ENCODE results near the gene CRIM1. TPM values are rescaled to one million over a fixed set of nuclear protein-coding genes. Genes with fewer than 3 reads are reported as not detected.

CRIM1 gene
- total and polyA plus RNA-seq, 2 of the 8 experiments (the other 6 are each of a cell fraction or from before 2014, with no cell fraction given), result 9.4 to 28.4 TPM

- H3K23me2 ChIP-seq (ENCODE audit: low read depth, low read length), result peaks cover 5% of the 10 kb centered on the region; the same call in 1 of the 2 replicates
- H3K4ac ChIP-seq (replicated peaks; ENCODE audit: insufficient read length, low read depth, low read length), result no peak overlapping the region
- H3K14ac ChIP-seq (ENCODE audit: insufficient read length), result no peak overlapping the region
- peaks cover 0 to 9% of the 10 kb centered on the region in 2 experiments for H4K20me1 ChIP-seq (replicated peaks in 1 of 2; ENCODE audit: control insufficient read depth in 1 of 2, insufficient read depth in 2 of 2, low read length in 2 of 2)
- no peaks in the 10 kb centered on the region for H3K9me3 ChIP-seq (ENCODE audit: insufficient read depth in 2 of 2, low read depth in 1 of 2, low read length in 1 of 2)
- H3K9ac ChIP-seq (replicated peaks in 1 of 4; ENCODE audit: extremely low read depth in 1 of 4, low read depth in 3 of 4, low read length in 3 of 4), result no peak overlapping the region
- H3K79me2 ChIP-seq (ENCODE audit: control insufficient read depth in 1 of 2, insufficient read depth in 2 of 2, low read length in 2 of 2), result peaks cover 37 to 100% of the 10 kb centered on the region in 2 experiments
- CTCF ChIA-PET (ENCODE audit: partially characterized antibody), result interaction anchor here (0.7 to 2.7 kb wide), 3 partner anchors 20 to 87 kb away, joined by 3 to 11 read pairs (median 4); no protein-coding TSS in a partner anchor
- no peak overlapping the region for H3K56ac ChIP-seq (replicated peaks; ENCODE audit: insufficient read length, low read depth, low read length)
- no peak overlapping the region for H3K23ac ChIP-seq (ENCODE audit: insufficient read length)
- 91% methylated on average over 8 of the region's 8 CpGs; no CpG with 5 or more reads in 1 of the 2 experiments for WGBS, 2 experiments (ENCODE audit: extremely low coverage in 1 of 2, insufficient coverage in 1 of 2, insufficient read length in 1 of 2, insufficient replicate concordance in 2 of 2, low coverage in 1 of 2, low lambda C conversion rate in 2 of 2, missing lambda C conversion rate in 1 of 2)
- FAIRE-seq, result no peak
- H2AK5ac ChIP-seq (ENCODE audit: low read depth, low read length), result peak overlapping the region; percentile 43; the same call in 1 of the 2 replicates
- H3K36me3 ChIP-seq (ENCODE audit: control insufficient read depth in 2 of 4, insufficient read depth in 4 of 4, low read length in 3 of 4), result no peaks in the 10 kb centered on the region
- no peak overlapping the region for H2BK120ac ChIP-seq (replicated peaks; ENCODE audit: low read depth, low read length)
- no peak overlapping the region for H3K18ac ChIP-seq (ENCODE audit: extremely low read depth, low read length)
- no peak overlapping the region for H4K8ac ChIP-seq (ENCODE audit: extremely low read depth, insufficient read depth, low read length)
- H2AFZ ChIP-seq (ENCODE audit: low read length), result no peak overlapping the region
- peaks cover 4% of the 10 kb centered on the region for H3K79me1 ChIP-seq (ENCODE audit: low read depth, low read length)
- DNase-seq (ENCODE audit: low read depth in 1 of 2, low spot score in 2 of 2), result no peak
- H3K27ac ChIP-seq (ENCODE audit: low read depth, low read length), result no peak overlapping the region
- 0 out of 2 replicates have a peak overlapping the region, but pooled peaks have one; percentile 48 for H2BK5ac ChIP-seq (ENCODE audit: low read depth, low read length)
- no peak overlapping the region for H4K5ac ChIP-seq (ENCODE audit: insufficient read length, low read depth, low read length)
- peaks cover 9 to 47% (median 43%) of the 10 kb centered on the region in 4 experiments for H3K4me1 ChIP-seq (replicated peaks in 1 of 4; ENCODE audit: control insufficient read depth in 3 of 4, insufficient read depth in 4 of 4, low read length in 3 of 4)
- H3K4me2 ChIP-seq (ENCODE audit: insufficient read depth in 1 of 2, low read depth in 2 of 2, low read length in 2 of 2), result no peak overlapping the region; a peak in 1 of 4 replicates
- H2BK20ac ChIP-seq (ENCODE audit: low read length), result no peak overlapping the region; the same call in 1 of the 2 replicates
- H2BK12ac ChIP-seq (ENCODE audit: low read depth, low read length), result peak overlapping the region; percentile 13; the same call in 1 of the 2 replicates
- POLR2A ChIA-PET (ENCODE audit: partially characterized antibody), result interaction anchor here (0.7 to 2.2 kb wide), 5 partner anchors 8 to 37 kb away, joined by 3 to 6 read pairs (median 4); partner anchors contain the start of gene CRIM1
- peak overlapping the region; percentile 76 for H4K91ac ChIP-seq (replicated peaks; ENCODE audit: insufficient read length, low read length)
- H3K27me3 ChIP-seq (replicated peaks in 1 of 4; ENCODE audit: control insufficient read depth in 3 of 4, extremely low read depth in 1 of 4, insufficient read depth in 3 of 4, low read length in 3 of 4), result no peaks in the 10 kb centered on the region
- H3K4me3 ChIP-seq (ENCODE audit: extremely low read depth in 1 of 4, insufficient read depth in 2 of 4, low read depth in 3 of 4, low read length in 4 of 4), result no peak overlapping the region
- H2BK15ac ChIP-seq (ENCODE audit: low read length), result 0 out of 2 replicates have a peak overlapping the region, but pooled peaks have one; percentile 6
- TF ChIP-seq JUN (IDR thresholded peaks at IDR 0.05; ENCODE audit: low read depth, low read length) (no peak), HDAC2 (IDR thresholded peaks at IDR 0.05; ENCODE audit: borderline replicate concordance in 1 of 2, low read depth in 2 of 2, low read length in 2 of 2) (no peak), CBX5 (IDR thresholded peaks at IDR 0.05; ENCODE audit: low read depth, low read length) (no peak), PHF8 (conservative IDR thresholded peaks at IDR 0.05; ENCODE audit: low read depth, low read length) (no peak), EGR1 (IDR thresholded peaks at IDR 0.05; ENCODE audit: borderline replicate concordance, low read depth, low read length) (no peak), RNF2 (IDR thresholded peaks at IDR 0.05; ENCODE audit: borderline replicate concordance, low read depth, low read length, missing control alignments, poor library complexity, severe bottlenecking) (no peak), GABPA (IDR thresholded peaks at IDR 0.05; ENCODE audit: borderline replicate concordance, insufficient read depth, low read length) (no peak), SAP30 (IDR thresholded peaks at IDR 0.05; ENCODE audit: insufficient read depth, insufficient replicate concordance, low read length) (no peak), SIRT6 (IDR thresholded peaks at IDR 0.05; ENCODE audit: low read length) (no peak)
- TF ChIP-seq, protein P1, sequence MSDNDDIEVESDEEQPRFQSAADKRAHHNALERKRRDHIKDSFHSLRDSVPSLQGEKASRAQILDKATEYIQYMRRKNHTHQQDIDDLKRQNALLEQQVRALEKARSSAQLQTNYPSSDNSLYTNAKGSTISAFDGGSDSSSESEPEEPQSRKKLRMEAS (IDR thresholded peaks at IDR 0.05), result no peak
Observed at GRCh38 chr2:36373149-36373926, 17.8 kb downstream of the CRIM1 start.
